B cell (primary cell): Measurements from ENCODE around the gene F8A1.

Experiments used
- EZH2 ChIP-seq: IDR thresholded peaks from 2 replicates; pipeline ENCODE4 v1.6.1; 2012; ENCODE audit warnings: borderline replicate concordance, low read depth, mild to moderate bottlenecking, moderate library complexity, low read length; ENCODE audit not compliant: insufficient read depth, poor library complexity, severe bottlenecking
- TF ChIP-seq, protein P1 (sequence below): fragments of 200-600 bp; IDR thresholded peaks from one replicate; pipeline ENCODE4 v1.8.0; 2022; ENCODE audit warnings: antibody characterized with exemption, mild to moderate bottlenecking

- TF ChIP-seq, protein P1, sequence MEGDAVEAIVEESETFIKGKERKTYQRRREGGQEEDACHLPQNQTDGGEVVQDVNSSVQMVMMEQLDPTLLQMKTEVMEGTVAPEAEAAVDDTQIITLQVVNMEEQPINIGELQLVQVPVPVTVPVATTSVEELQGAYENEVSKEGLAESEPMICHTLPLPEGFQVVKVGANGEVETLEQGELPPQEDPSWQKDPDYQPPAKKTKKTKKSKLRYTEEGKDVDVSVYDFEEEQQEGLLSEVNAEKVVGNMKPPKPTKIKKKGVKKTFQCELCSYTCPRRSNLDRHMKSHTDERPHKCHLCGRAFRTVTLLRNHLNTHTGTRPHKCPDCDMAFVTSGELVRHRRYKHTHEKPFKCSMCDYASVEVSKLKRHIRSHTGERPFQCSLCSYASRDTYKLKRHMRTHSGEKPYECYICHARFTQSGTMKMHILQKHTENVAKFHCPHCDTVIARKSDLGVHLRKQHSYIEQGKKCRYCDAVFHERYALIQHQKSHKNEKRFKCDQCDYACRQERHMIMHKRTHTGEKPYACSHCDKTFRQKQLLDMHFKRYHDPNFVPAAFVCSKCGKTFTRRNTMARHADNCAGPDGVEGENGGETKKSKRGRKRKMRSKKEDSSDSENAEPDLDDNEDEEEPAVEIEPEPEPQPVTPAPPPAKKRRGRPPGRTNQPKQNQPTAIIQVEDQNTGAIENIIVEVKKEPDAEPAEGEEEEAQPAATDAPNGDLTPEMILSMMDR = no peak
- no peak for TF ChIP-seq EZH2
Observed at GRCh38 chrX:154900323-154900722, 14.2 kb downstream of the F8A1 start.
